NCI-H1694 treated with DMSO at 0.1 percent for 48 hours (cell line): ENCODE results near the gene ZNF185.
"Not testable (repeated sequence)": the region's sequence is repeated elsewhere in the genome, so short reads cannot be mapped to it uniquely, and the experiment has no call there.

Experiments used
- DNase-seq: peaks from one replicate; lab custom pipeline; 2025; lab: John Stamatoyannopoulos, UW

Gene ZNF185

GRCh38 chrX:152895724-152896420 lies 2.0 kb upstream of the ZNF185 start:
- DNase-seq: no peak

- DNase-seq: no peak
Measured at GRCh38 chrX:152896450-152896849, 1.4 kb upstream of the ZNF185 start.

- DNase-seq: no peak
Measured at GRCh38 chrX:152898442-152898841, 575 bp downstream of the ZNF185 start.

GRCh38 chrX:152899111-152899873 lies 1.4 kb downstream of the ZNF185 start:
- no peak for DNase-seq

GRCh38 chrX:152899874-152900719 lies 2.2 kb downstream of the ZNF185 start:
- DNase-seq: no peak

- no peak for DNase-seq
Measured at GRCh38 chrX:152900937-152901445, 3.1 kb downstream of the ZNF185 start.

GRCh38 chrX:152901816-152902501 lies 4.1 kb downstream of the ZNF185 start:
- DNase-seq: no peak

GRCh38 chrX:152902502-152902820 lies 4.6 kb downstream of the ZNF185 start:
- no peak for DNase-seq

- DNase-seq: no peak
Measured at GRCh38 chrX:152903589-152903988, 5.7 kb downstream of the ZNF185 start.

GRCh38 chrX:152904151-152905080 lies 6.5 kb downstream of the ZNF185 start:
- peak; percentile 29 for DNase-seq

- DNase-seq: peak; percentile 75
Measured at GRCh38 chrX:152905081-152905420, 7.2 kb downstream of the ZNF185 start.

GRCh38 chrX:152907084-152907651 lies 9.3 kb downstream of the ZNF185 start:
- no peak for DNase-seq

GRCh38 chrX:152908486-152908885 lies 10.6 kb downstream of the ZNF185 start:
- no peak for DNase-seq

- not testable (repeated sequence) for DNase-seq
Measured at GRCh38 chrX:152910018-152910417, 12.2 kb downstream of the ZNF185 start.

GRCh38 chrX:152912106-152912505 lies 14.2 kb downstream of the ZNF185 start:
- DNase-seq: no peak

GRCh38 chrX:152912641-152913040 lies 14.8 kb downstream of the ZNF185 start:
- no peak for DNase-seq

- no peak for DNase-seq
Measured at GRCh38 chrX:152913346-152913745, 15.5 kb downstream of the ZNF185 start.

GRCh38 chrX:152913910-152914309 lies 16.0 kb downstream of the ZNF185 start:
- peak; percentile 63 for DNase-seq

- DNase-seq: peak; percentile 66
Measured at GRCh38 chrX:152915541-152916241, 17.8 kb downstream of the ZNF185 start.
